SU-DHL-6 (cell line): ENCODE measurements around the gene KCTD10.

Source experiments
- H2AFZ ChIP-seq: fragments of 200-600 bp; sonication (generic); 2 replicates; pipeline ENCODE4 v1.6.1; 2014; ENCODE audit warnings: low read depth, mild to moderate bottlenecking, moderate library complexity, mixed read lengths, antibody characterized with exemption, low read length; ENCODE audit not compliant: severe bottlenecking
- H3F3A ChIP-seq: fragments of 200-600 bp; shearing (Covaris generic); 2 replicates; pipeline ENCODE4 v1.6.0; 2016; ENCODE audit warnings: antibody characterized with exemption, mild to moderate bottlenecking; ENCODE audit not compliant: insufficient read depth
- H3K27ac ChIP-seq: fragments of 200-600 bp; sonication (generic); 2 replicates; pipeline ENCODE4 v1.5.1; 2016; ENCODE audit warnings: low read depth, mild to moderate bottlenecking, low read length, moderate library complexity, mixed read lengths
- H3K27me3 ChIP-seq: fragments of 200-600 bp; sonication (generic), shearing (Covaris generic); 2 replicates; pipeline ENCODE4 v1.6.0; 2014; ENCODE audit warnings: mild to moderate bottlenecking, low read length
- H3K36me3 ChIP-seq: fragments of 200-600 bp; sonication (generic); 2 replicates; pipeline ENCODE4 v1.6.1; 2014; ENCODE audit warnings: mild to moderate bottlenecking, low read length, mixed read lengths
- H3K4me2 ChIP-seq: fragments of 300-600, 200-600 bp; shearing (Covaris generic), sonication (generic); 2 replicates; pipeline ENCODE4 v1.6.0; 2014; ENCODE audit warnings: low read length, low read depth, mild to moderate bottlenecking; ENCODE audit not compliant: poor library complexity, severe bottlenecking
- H3K4me3 ChIP-seq: fragments of 200-600 bp; sonication (generic); 2 replicates; pipeline ENCODE4 v1.5.1; 2014; ENCODE audit warnings: antibody characterized with exemption, low read length, mild to moderate bottlenecking, mixed read lengths; ENCODE audit not compliant: insufficient read depth, poor library complexity, severe bottlenecking
- H3K79me2 ChIP-seq: fragments of 200-600 bp; sonication (generic); 2 replicates; pipeline ENCODE4 v1.6.1; 2014; ENCODE audit warnings: mild to moderate bottlenecking, low read length, moderate library complexity; ENCODE audit not compliant: insufficient read depth
- H3K9ac ChIP-seq: fragments of 200-600 bp; sonication (generic); 2 replicates; pipeline ENCODE4 v1.7.0; 2014; ENCODE audit warnings: mild to moderate bottlenecking, low read length
- H3K9me2 ChIP-seq: fragments of 200-600 bp; sonication (generic); replicated peaks from 2 replicates; pipeline ENCODE4 v1.6.1; 2014; ENCODE audit warnings: low read length; ENCODE audit not compliant: insufficient read depth
- H3K9me3 ChIP-seq: fragments of 200-600 bp; sonication (generic); 2 replicates; pipeline ENCODE4 v1.6.1; 2014; ENCODE audit warnings: low read length, mixed read lengths; ENCODE audit not compliant: insufficient read depth
- H4K20me1 ChIP-seq: fragments of 200-600 bp; sonication (generic); 2 replicates; pipeline ENCODE4 v1.6.1; 2014; ENCODE audit warnings: low read depth, mild to moderate bottlenecking, antibody characterized with exemption, low read length, moderate library complexity, mixed read lengths
- EZH2phosphoT487 ChIP-seq: fragments of 200-600 bp; sonication (generic), shearing (Covaris generic); conservative IDR thresholded peaks from 2 replicates; pipeline ENCODE4 v1.6.1; 2018; ENCODE audit warnings: mild to moderate bottlenecking, antibody characterized with exemption, low read length, moderate library complexity, mixed read lengths
- TF ChIP-seq, protein P1 (sequence below): fragments of 200-600 bp; sonication (generic); IDR thresholded peaks from one replicate; pipeline ENCODE4 v1.5.1; 2017; ENCODE audit warnings: antibody characterized with exemption, mild to moderate bottlenecking, low read length, moderate library complexity; ENCODE audit not compliant: insufficient read depth, poor library complexity, severe bottlenecking

KCTD10 gene

DNA sequence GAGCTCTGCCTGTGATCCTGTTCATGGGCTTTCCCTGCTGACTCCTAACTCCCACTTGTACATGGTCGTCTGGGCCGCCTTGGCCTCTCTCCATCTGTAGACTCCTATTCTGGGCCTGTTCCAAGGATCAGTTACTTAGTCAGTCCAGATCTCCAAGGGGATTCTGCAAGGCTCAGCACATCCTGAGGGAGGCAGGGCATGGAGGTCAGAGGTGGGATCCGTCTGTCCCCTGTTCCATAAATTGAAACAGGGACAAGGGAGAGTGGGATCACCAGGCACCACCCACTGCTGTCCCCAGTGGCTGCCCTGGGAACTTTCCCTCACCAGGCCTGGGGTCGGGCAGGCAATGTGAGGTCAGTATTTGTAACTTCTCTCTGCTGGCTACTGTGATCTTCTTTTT is 43.5 kb downstream of the KCTD10 start:
- no peak overlapping the region for H2AFZ ChIP-seq
- H3K27me3 ChIP-seq = no peaks in the 10 kb centered on the region
- H3K9me3 ChIP-seq = no peaks in the 10 kb centered on the region
- no peak for TF ChIP-seq EZH2phosphoT487
- TF ChIP-seq, protein P1, sequence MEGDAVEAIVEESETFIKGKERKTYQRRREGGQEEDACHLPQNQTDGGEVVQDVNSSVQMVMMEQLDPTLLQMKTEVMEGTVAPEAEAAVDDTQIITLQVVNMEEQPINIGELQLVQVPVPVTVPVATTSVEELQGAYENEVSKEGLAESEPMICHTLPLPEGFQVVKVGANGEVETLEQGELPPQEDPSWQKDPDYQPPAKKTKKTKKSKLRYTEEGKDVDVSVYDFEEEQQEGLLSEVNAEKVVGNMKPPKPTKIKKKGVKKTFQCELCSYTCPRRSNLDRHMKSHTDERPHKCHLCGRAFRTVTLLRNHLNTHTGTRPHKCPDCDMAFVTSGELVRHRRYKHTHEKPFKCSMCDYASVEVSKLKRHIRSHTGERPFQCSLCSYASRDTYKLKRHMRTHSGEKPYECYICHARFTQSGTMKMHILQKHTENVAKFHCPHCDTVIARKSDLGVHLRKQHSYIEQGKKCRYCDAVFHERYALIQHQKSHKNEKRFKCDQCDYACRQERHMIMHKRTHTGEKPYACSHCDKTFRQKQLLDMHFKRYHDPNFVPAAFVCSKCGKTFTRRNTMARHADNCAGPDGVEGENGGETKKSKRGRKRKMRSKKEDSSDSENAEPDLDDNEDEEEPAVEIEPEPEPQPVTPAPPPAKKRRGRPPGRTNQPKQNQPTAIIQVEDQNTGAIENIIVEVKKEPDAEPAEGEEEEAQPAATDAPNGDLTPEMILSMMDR = no peak
- H4K20me1 ChIP-seq = no peaks in the 10 kb centered on the region
- no peak overlapping the region for H3K4me3 ChIP-seq
- H3K79me2 ChIP-seq = no peaks in the 10 kb centered on the region
- H3K9ac ChIP-seq = no peak overlapping the region
- no peaks in the 10 kb centered on the region for H3F3A ChIP-seq
- H3K4me2 ChIP-seq = no peak overlapping the region
- H3K27ac ChIP-seq = no peak overlapping the region
- no peaks in the 10 kb centered on the region for H3K9me2 ChIP-seq
- no peaks in the 10 kb centered on the region for H3K36me3 ChIP-seq

DNA sequence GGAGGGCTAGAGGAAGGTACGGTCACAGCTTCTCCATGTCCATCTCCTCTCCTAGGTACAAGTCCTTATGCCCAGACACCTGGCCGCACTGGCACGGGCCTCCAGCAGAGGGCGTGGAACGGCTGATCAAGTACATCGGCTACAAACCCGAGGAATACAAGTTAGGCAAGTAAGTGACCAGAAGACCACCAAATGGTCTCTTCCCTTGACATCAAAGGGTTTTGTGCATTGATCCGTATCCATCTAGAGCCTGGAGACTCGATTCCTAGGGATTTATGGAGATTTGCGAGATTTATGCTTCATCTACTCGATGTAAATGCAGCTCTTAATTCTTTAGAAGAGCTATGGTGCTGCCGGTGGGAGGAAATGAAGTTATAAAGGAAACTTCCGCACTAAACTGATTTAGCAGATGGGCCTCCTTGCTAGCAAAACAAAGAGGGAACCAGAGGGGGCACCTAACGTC is 44.2 kb downstream of the KCTD10 start:
- Histone ChIP-seq H3K9me2 (no peaks in the 10 kb centered on the region), H3K4me2 (peak overlapping the region; percentile 13), H3K27me3 (no peaks in the 10 kb centered on the region), H3K27ac (no peak overlapping the region), H4K20me1 (no peaks in the 10 kb centered on the region), H3K4me3 (no peak overlapping the region), H2AFZ (peak overlapping the region; percentile 35), H3F3A (no peaks in the 10 kb centered on the region), H3K36me3 (no peaks in the 10 kb centered on the region), H3K9ac (no peak overlapping the region; the same call in 1 of the 2 replicates), H3K79me2 (no peaks in the 10 kb centered on the region), H3K9me3 (no peaks in the 10 kb centered on the region)
- no peak for TF ChIP-seq EZH2phosphoT487
- TF ChIP-seq, protein P1 = peak; percentile 92

DNA sequence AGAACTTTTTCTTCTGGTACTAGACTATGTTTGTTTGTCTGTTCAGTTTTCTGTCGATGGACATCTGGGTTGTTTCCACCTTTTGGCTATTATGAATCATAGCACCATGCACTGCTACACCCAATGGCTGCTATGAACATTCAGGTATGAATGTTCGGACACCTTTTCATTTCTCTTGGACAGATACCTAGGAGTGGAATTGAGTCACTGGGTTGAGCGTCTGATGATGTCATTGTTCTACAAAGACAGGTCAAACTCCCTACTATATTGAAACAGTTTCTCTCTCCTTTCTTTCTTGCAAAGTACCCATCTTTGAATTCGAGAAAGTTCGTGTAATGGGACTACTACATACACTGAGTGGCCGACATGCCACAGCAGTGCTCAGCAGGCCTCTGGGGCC is 44.7 kb downstream of the KCTD10 start:
- H4K20me1 ChIP-seq = no peaks in the 10 kb centered on the region
- H3K27me3 ChIP-seq = no peaks in the 10 kb centered on the region
- H3F3A ChIP-seq = no peaks in the 10 kb centered on the region
- TF ChIP-seq, protein P1 = no peak
- TF ChIP-seq EZH2phosphoT487 = no peak
- no peaks in the 10 kb centered on the region for H3K9me2 ChIP-seq
- no peaks in the 10 kb centered on the region for H3K9me3 ChIP-seq
- H3K9ac ChIP-seq = no peak overlapping the region; the same call in 1 of the 2 replicates
- no peak overlapping the region for H3K27ac ChIP-seq
- H3K4me3 ChIP-seq = no peak overlapping the region
- H3K36me3 ChIP-seq = no peaks in the 10 kb centered on the region
- no peak overlapping the region for H3K4me2 ChIP-seq
- no peak overlapping the region for H2AFZ ChIP-seq
- H3K79me2 ChIP-seq = no peaks in the 10 kb centered on the region
